ENCODE data around the gene KCNN3. TPM values are rescaled to one million over a fixed set of nuclear protein-coding genes. Genes with fewer than 3 reads are reported as not detected.

KCNN3 gene
- total and polyA plus RNA-seq, 2 of the 13 experiments (the other 11 are each of a cell fraction or from before 2014, with no cell fraction given), result not detected

DNA sequence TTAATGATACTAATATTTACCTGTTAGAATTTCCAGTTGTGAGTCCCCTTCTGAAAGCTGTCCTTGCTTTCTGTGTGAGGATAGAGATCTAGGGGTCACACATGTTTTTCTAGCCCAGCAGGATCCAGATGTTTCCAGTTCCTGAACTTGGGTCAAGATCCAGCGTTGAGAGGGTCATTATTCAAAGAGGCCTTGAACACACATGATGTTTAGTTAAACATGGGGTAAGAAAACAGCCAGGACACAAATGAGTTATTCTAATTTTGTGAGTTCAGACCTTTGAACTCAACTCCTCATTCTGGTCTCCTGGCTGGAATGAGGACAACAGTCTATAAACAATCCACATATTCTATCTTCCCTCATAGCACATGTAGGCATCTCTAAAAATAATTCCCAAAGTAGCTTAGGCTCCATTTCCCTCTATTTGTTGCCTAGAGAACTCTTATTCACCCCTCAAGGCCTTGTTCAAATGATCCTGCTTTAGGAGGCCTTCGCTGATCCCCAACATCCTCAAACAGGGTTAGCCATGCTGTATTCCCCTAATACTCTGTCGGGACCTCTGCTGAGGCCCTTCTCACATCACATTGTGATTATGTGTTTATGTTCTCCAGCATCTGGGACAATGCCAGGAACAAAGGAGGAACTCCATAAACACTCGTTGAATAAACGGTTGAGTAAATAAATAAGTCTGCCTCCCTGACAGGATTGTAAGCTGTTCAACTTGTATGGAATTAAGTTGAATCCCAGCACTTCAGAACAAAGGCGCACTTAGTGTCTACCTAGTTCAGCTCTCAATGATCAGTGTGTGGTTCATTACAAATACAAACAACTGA, 15.0 kb upstream of the KCNN3 start (continued):
- TF ChIP-seq, protein P1, sequence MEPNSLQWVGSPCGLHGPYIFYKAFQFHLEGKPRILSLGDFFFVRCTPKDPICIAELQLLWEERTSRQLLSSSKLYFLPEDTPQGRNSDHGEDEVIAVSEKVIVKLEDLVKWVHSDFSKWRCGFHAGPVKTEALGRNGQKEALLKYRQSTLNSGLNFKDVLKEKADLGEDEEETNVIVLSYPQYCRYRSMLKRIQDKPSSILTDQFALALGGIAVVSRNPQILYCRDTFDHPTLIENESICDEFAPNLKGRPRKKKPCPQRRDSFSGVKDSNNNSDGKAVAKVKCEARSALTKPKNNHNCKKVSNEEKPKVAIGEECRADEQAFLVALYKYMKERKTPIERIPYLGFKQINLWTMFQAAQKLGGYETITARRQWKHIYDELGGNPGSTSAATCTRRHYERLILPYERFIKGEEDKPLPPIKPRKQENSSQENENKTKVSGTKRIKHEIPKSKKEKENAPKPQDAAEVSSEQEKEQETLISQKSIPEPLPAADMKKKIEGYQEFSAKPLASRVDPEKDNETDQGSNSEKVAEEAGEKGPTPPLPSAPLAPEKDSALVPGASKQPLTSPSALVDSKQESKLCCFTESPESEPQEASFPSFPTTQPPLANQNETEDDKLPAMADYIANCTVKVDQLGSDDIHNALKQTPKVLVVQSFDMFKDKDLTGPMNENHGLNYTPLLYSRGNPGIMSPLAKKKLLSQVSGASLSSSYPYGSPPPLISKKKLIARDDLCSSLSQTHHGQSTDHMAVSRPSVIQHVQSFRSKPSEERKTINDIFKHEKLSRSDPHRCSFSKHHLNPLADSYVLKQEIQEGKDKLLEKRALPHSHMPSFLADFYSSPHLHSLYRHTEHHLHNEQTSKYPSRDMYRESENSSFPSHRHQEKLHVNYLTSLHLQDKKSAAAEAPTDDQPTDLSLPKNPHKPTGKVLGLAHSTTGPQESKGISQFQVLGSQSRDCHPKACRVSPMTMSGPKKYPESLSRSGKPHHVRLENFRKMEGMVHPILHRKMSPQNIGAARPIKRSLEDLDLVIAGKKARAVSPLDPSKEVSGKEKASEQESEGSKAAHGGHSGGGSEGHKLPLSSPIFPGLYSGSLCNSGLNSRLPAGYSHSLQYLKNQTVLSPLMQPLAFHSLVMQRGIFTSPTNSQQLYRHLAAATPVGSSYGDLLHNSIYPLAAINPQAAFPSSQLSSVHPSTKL (CRISPR knock-in tag; IDR thresholded peaks at IDR 0.05), result peak; percentile 33; the same call in 1 of the 2 replicates
- TF ChIP-seq ATRX (CRISPR knock-in tag; IDR thresholded peaks at IDR 0.05; ENCODE audit: borderline replicate concordance), result no peak
- TF ChIP-seq LCORL (IDR thresholded peaks at IDR 0.05), result no peak
- peak; percentile 22; the same call in 1 of the 2 replicates for TF ChIP-seq LCORL (CRISPR knock-in tag; IDR thresholded peaks at IDR 0.05)
- no peak for TF ChIP-seq MLLT10 (CRISPR knock-in tag; IDR thresholded peaks at IDR 0.05)
- TF ChIP-seq ZSCAN20 (CRISPR knock-in tag; IDR thresholded peaks at IDR 0.05; ENCODE audit: borderline replicate concordance), result no peak
- TF ChIP-seq PAXIP1 (CRISPR knock-in tag; conservative IDR thresholded peaks at IDR 0.05), result peak; percentile 73
- TF ChIP-seq DRAP1 (CRISPR knock-in tag; IDR thresholded peaks at IDR 0.05), result no peak
- no peak for TF ChIP-seq FOXP1 (IDR thresholded peaks at IDR 0.05)
- peak; percentile 68; the same call in 1 of the 2 replicates for TF ChIP-seq FOXP1 (CRISPR knock-in tag; IDR thresholded peaks at IDR 0.05)
- TF ChIP-seq NFKB2 (CRISPR knock-in tag; IDR thresholded peaks at IDR 0.05; ENCODE audit: borderline replicate concordance), result no peak
- no peak for TF ChIP-seq CC2D1A (CRISPR knock-in tag; IDR thresholded peaks at IDR 0.05)
- TF ChIP-seq ATAD3A (CRISPR knock-in tag; IDR thresholded peaks at IDR 0.05), result no peak
- no peak for TF ChIP-seq ZBTB8A (CRISPR knock-in tag; IDR thresholded peaks at IDR 0.05; ENCODE audit: borderline replicate concordance, low read depth)
- TF ChIP-seq BHLHE40 (IDR thresholded peaks at IDR 0.05; ENCODE audit: low read length), result no peak
- TF ChIP-seq SETDB1 (CRISPR knock-in tag; IDR thresholded peaks at IDR 0.05; ENCODE audit: borderline replicate concordance), result no peak
- no peak for TF ChIP-seq KLF12 (CRISPR knock-in tag; IDR thresholded peaks at IDR 0.05; ENCODE audit: borderline replicate concordance)
- TF ChIP-seq TBL1XR1 (IDR thresholded peaks at IDR 0.05; ENCODE audit: borderline replicate concordance, low read length, partially characterized antibody), result no peak
- TF ChIP-seq NCOA5 (CRISPR knock-in tag; IDR thresholded peaks at IDR 0.05), result no peak
- no peak for TF ChIP-seq JUNB (CRISPR knock-in tag; IDR thresholded peaks at IDR 0.05; ENCODE audit: borderline replicate concordance)
- peak; percentile 45; the same call in 1 of the 2 replicates for TF ChIP-seq FOXJ3 (CRISPR knock-in tag; IDR thresholded peaks at IDR 0.05; ENCODE audit: borderline replicate concordance)
- TF ChIP-seq NFIC (IDR thresholded peaks at IDR 0.05; ENCODE audit: low read length), result no peak
- TF ChIP-seq RARG (CRISPR knock-in tag; IDR thresholded peaks at IDR 0.05; ENCODE audit: low read depth), result no peak
- TF ChIP-seq ETV6 (CRISPR knock-in tag; conservative IDR thresholded peaks at IDR 0.05), result no peak
- no peak for TF ChIP-seq RAD21 (CRISPR knock-in tag; IDR thresholded peaks at IDR 0.05)

All from HepG2 (cell line).